ENCODE measurements around the gene MEA1.

MEA1 gene

GRCh38 chr6:42969431-42969830, 44.3 kb downstream of the MEA1 start:
- no peak for DNase-seq

GRCh38 chr6:42968783-42969182, 45.0 kb downstream of the MEA1 start:
- DNase-seq = no peak

GRCh38 chr6:42968126-42968701, 45.5 kb downstream of the MEA1 start:
- DNase-seq = no peak

GRCh38 chr6:42967228-42967627, 46.5 kb downstream of the MEA1 start:
- no peak for DNase-seq

GRCh38 chr6:42966571-42966970, 47.2 kb downstream of the MEA1 start:
- no peak for DNase-seq

- peak; percentile 48 for DNase-seq
These were observed 49.7 kb downstream of the MEA1 start for GRCh38 chr6:42963855-42964605.

- no peak for DNase-seq
These were observed 50.4 kb downstream of the MEA1 start for GRCh38 chr6:42963179-42963854.

GRCh38 chr6:42962502-42963178, 51.1 kb downstream of the MEA1 start:
- no peak for DNase-seq

GRCh38 chr6:42962096-42962495, 51.6 kb downstream of the MEA1 start:
- DNase-seq = no peak

All from activated CD4-positive, alpha-beta T cell treated with anti-CD3 and anti-CD28 coated beads, Interleukin-2, amount 50 U/mL, for 16 hours (primary cell).